ENCODE data around the gene KLHL17. TPM values are rescaled to one million over a fixed set of nuclear protein-coding genes. Genes with fewer than 3 reads are reported as not detected.
A peak's percentile ranks its signal among the peaks of the same experiment; 100 is the strongest.
"Not testable (repeated sequence)": the region's sequence is repeated elsewhere in the genome, so short reads cannot be mapped to it uniquely, and the experiment has no call there.

The KLHL17 gene
- total RNA-seq, 1 donor from 2014 or later = 6.1 TPM

GRCh38 chr1:945688-946556, 14.5 kb upstream of the KLHL17 start:
- DNase-seq (ENCODE audit: low spot score in 2 of 2) (no peak), FAIRE-seq (no peak)

- not testable (repeated sequence) for DNase-seq (ENCODE audit: low spot score in 2 of 2)
Observed at GRCh38 chr1:946811-947210, 13.6 kb upstream of the KLHL17 start.

GRCh38 chr1:947958-948357, 12.4 kb upstream of the KLHL17 start:
- FAIRE-seq = no peak
- DNase-seq (ENCODE audit: low spot score in 2 of 2) = no peak

More at GRCh38 chr1:946811-947210, 13.6 kb upstream of the KLHL17 start:
- not testable (repeated sequence) for FAIRE-seq

GRCh38 chr1:950268-950667, 10.1 kb upstream of the KLHL17 start:
- DNase-seq (ENCODE audit: low spot score in 2 of 2) (no peak), FAIRE-seq (no peak)

GRCh38 chr1:950881-951280, 9.5 kb upstream of the KLHL17 start:
- DNase-seq (ENCODE audit: low spot score in 2 of 2) (no peak), FAIRE-seq (no peak)

- no peak for FAIRE-seq
- DNase-seq (ENCODE audit: low spot score in 2 of 2) = no peak
Observed at GRCh38 chr1:951364-951763, 9.0 kb upstream of the KLHL17 start.

- no peak for FAIRE-seq
- no peak for DNase-seq (ENCODE audit: low spot score in 2 of 2)
Observed at GRCh38 chr1:952201-952600, 8.2 kb upstream of the KLHL17 start.

- DNase-seq (ENCODE audit: low spot score in 2 of 2) (no peak), FAIRE-seq (no peak)
Observed at GRCh38 chr1:952603-953002, 7.8 kb upstream of the KLHL17 start.

GRCh38 chr1:953524-954320, 6.7 kb upstream of the KLHL17 start:
- FAIRE-seq = no peak
- no peak for DNase-seq (ENCODE audit: low spot score in 2 of 2)

- no peak for FAIRE-seq
- DNase-seq (ENCODE audit: low spot score in 2 of 2) = no peak
Observed at GRCh38 chr1:954927-955326, 5.5 kb upstream of the KLHL17 start.

- DNase-seq (ENCODE audit: low spot score in 2 of 2) = no peak
Observed at GRCh38 chr1:955474-955873, 4.9 kb upstream of the KLHL17 start.

GRCh38 chr1:956636-957035, 3.7 kb upstream of the KLHL17 start:
- DNase-seq (ENCODE audit: low spot score in 2 of 2) (no peak), FAIRE-seq (no peak)

More at GRCh38 chr1:955474-955873, 4.9 kb upstream of the KLHL17 start:
- no peak for FAIRE-seq

- DNase-seq (ENCODE audit: low spot score in 2 of 2) (peak; percentile 99), FAIRE-seq (no peak)
Observed at GRCh38 chr1:958823-959730, 1.3 kb upstream of the KLHL17 start, which contains the start of gene NOC2L. NOC2L (minus strand) TSS chr1:959256; CDS start chr1:959240, 16 bp downstream.

GRCh38 chr1:959731-960362, 537 bp upstream of the KLHL17 start:
- FAIRE-seq (no peak), DNase-seq (ENCODE audit: low spot score in 2 of 2) (no peak)

GRCh38 chr1:961132-961669, 817 bp downstream of the KLHL17 start:
- FAIRE-seq (no peak), DNase-seq (ENCODE audit: low spot score in 2 of 2) (no peak)

- FAIRE-seq (no peak), DNase-seq (ENCODE audit: low spot score in 2 of 2) (no peak)
Observed at GRCh38 chr1:962381-963300, 2.3 kb downstream of the KLHL17 start.

- no peak for DNase-seq (ENCODE audit: low spot score in 2 of 2)
- FAIRE-seq = no peak
Observed at GRCh38 chr1:963301-963651, 2.9 kb downstream of the KLHL17 start.

- DNase-seq (ENCODE audit: low spot score in 2 of 2) (no peak), FAIRE-seq (no peak)
Observed at GRCh38 chr1:963746-964525, 3.6 kb downstream of the KLHL17 start.
